ENCODE results near the gene GRAP2.
"Not testable (repeated sequence)": the region's sequence is repeated elsewhere in the genome, so short reads cannot be mapped to it uniquely, and the experiment has no call there.

GRAP2 gene

GRCh38 chr22:39871008-39871798 is 29.7 kb upstream of the GRAP2 start:
- DNase-seq (ENCODE audit: low read depth): no peak
- H3K4me3 ChIP-seq (ENCODE audit: control insufficient read depth, low read depth, low read length): no peak overlapping the region
- TF ChIP-seq CTCF (conservative IDR thresholded peaks at IDR 0.05; ENCODE audit: control insufficient read depth, insufficient read depth, low read depth, low read length): no peak

GRCh38 chr22:39872548-39872947 is 28.3 kb upstream of the GRAP2 start:
- no peak for DNase-seq (ENCODE audit: low read depth)
- TF ChIP-seq CTCF (conservative IDR thresholded peaks at IDR 0.05; ENCODE audit: control insufficient read depth, insufficient read depth, low read depth, low read length): no peak
- no peak overlapping the region for H3K4me3 ChIP-seq (ENCODE audit: control insufficient read depth, low read depth, low read length)

- DNase-seq (ENCODE audit: low read depth): no peak
- H3K4me3 ChIP-seq (ENCODE audit: control insufficient read depth, low read depth, low read length): no peak overlapping the region
- TF ChIP-seq CTCF (conservative IDR thresholded peaks at IDR 0.05; ENCODE audit: control insufficient read depth, insufficient read depth, low read depth, low read length): no peak
Observed at GRCh38 chr22:39873965-39874364, 26.9 kb upstream of the GRAP2 start.

GRCh38 chr22:39875176-39875885 is 25.6 kb upstream of the GRAP2 start:
- not testable (repeated sequence) for H3K4me3 ChIP-seq (ENCODE audit: control insufficient read depth, low read depth, low read length); DNase-seq (ENCODE audit: low read depth)

GRCh38 chr22:39877079-39877845 is 23.6 kb upstream of the GRAP2 start:
- no peak for TF ChIP-seq CTCF (conservative IDR thresholded peaks at IDR 0.05; ENCODE audit: control insufficient read depth, insufficient read depth, low read depth, low read length)
- no peak for DNase-seq (ENCODE audit: low read depth)

GRCh38 chr22:39880722-39881121 is 20.2 kb upstream of the GRAP2 start:
- H3K4me3 ChIP-seq (ENCODE audit: control insufficient read depth, low read depth, low read length): no peak overlapping the region
- TF ChIP-seq CTCF (conservative IDR thresholded peaks at IDR 0.05; ENCODE audit: control insufficient read depth, insufficient read depth, low read depth, low read length): no peak
- no peak for DNase-seq (ENCODE audit: low read depth)

More at GRCh38 chr22:39877079-39877845, 23.6 kb upstream of the GRAP2 start:
- no peak overlapping the region for H3K4me3 ChIP-seq (ENCODE audit: control insufficient read depth, low read depth, low read length)

GRCh38 chr22:39883057-39883456 is 17.8 kb upstream of the GRAP2 start:
- H3K4me3 ChIP-seq (ENCODE audit: control insufficient read depth, low read depth, low read length): no peak overlapping the region
- TF ChIP-seq CTCF (conservative IDR thresholded peaks at IDR 0.05; ENCODE audit: control insufficient read depth, insufficient read depth, low read depth, low read length): no peak
- no peak for DNase-seq (ENCODE audit: low read depth)

- H3K4me3 ChIP-seq (ENCODE audit: control insufficient read depth, low read depth, low read length); DNase-seq (ENCODE audit: low read depth): not testable (repeated sequence)
Observed at GRCh38 chr22:39889924-39890323, 11.0 kb upstream of the GRAP2 start.
